GM12892 (cell line): ENCODE data around the gene GYS2. TPM values are rescaled to one million over a fixed set of nuclear protein-coding genes. Genes with fewer than 3 reads are reported as not detected.
"Not testable (repeated sequence)": the region's sequence is repeated elsewhere in the genome, so short reads cannot be mapped to it uniquely, and the experiment has no call there.

Experiments used
- DNase-seq: peaks from one replicate; pipeline ENCODE4 v3.0.0; 2011; ENCODE audit not compliant: insufficient read length
- FAIRE-seq: peaks from 2 replicates; lab custom pipeline; 2011; peaks lifted over from hg19 to GRCh38; lab: Jason Lieb, UNC
- POLR2A ChIP-seq: IDR thresholded peaks from 2 replicates; pipeline ENCODE4 v1.6.1; 2011; ENCODE audit warnings: low read depth, low read length, control low read depth
- POLR2AphosphoS5 ChIP-seq: IDR thresholded peaks from 2 replicates; pipeline ENCODE4 v1.6.1; 2011; ENCODE audit warnings: low read depth, low read length, control low read depth
- TAF1 ChIP-seq: IDR thresholded peaks from 2 replicates; pipeline ENCODE4 v1.6.1; 2011; ENCODE audit warnings: low read depth, mild to moderate bottlenecking, control low read depth, low read length, borderline replicate concordance
- polyA plus RNA-seq: library from polyadenylated mRNA; unstranded; fragments of >200 nt; gene quantifications from one replicate; pipeline ENCODE4 v1.2.1, GENCODE V29; 2012; ENCODE audit warnings: missing spikeins, inconsistent platforms; ENCODE audit not compliant: missing spikeins

The GYS2 gene
- polyA plus RNA-seq, result not detected

DNA sequence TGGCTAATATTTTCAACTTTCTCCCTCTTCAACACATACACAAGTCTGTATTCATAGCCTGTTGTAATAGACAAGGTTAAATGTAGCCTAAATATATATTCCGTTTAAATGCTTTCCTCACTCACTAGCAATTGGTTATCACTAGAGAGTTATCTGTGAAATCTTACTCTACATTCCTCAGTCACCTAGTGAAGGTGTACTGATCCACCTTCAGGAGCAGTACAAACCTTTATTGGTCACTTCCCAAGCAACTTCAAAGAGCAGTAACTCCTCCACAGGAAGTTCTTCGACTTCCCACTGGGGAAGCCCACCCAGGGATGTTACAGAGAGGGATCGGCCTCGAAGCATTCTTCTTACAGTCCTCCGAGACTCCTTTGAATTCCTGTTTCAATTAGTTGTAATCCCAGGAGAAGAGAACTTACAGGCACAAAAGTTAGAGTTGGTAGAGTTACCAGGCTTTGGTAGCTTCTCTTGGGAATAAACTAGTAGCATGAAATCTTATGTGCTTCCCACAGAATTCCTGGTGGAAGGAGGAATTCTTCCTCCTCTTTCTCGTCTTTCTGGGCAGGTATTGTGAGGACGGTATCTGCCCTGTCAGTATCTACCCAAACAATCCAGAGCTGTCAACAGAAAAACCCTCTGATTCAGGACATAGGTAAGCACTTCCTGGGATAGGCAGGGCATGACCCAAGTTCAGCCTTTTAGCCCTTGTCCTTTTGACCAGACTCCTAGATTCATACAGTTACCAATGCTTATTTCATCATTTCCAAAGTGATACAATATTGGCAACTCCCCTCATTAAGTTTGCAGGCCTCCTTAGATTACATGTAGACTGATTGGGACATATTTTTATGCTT, at the start of gene GYS2:
TSS of gene GYS2 (minus strand) at position 603 of the 857 bp plus-strand sequence. CDS start at position 348, 255 bp downstream.
- FAIRE-seq (no peak), DNase-seq (no peak)
- no peak for TF ChIP-seq TAF1
- TF ChIP-seq POLR2A, result no peak
- no peak for TF ChIP-seq POLR2AphosphoS5

- FAIRE-seq (no peak), DNase-seq (no peak)
- TF ChIP-seq POLR2A (no peak), POLR2AphosphoS5 (no peak), TAF1 (no peak)
Observed at GRCh38 chr12:21651821-21652220, 47.2 kb upstream of the GYS2 start.

- FAIRE-seq, result no peak
- TF ChIP-seq POLR2AphosphoS5 (peak; percentile 57), TAF1 (no peak), POLR2A (0 out of 2 replicates have a peak, but pooled peaks have one; percentile 18)
- DNase-seq, result no peak
Observed at GRCh38 chr12:21650997-21651396, 46.4 kb upstream of the GYS2 start.

DNA sequence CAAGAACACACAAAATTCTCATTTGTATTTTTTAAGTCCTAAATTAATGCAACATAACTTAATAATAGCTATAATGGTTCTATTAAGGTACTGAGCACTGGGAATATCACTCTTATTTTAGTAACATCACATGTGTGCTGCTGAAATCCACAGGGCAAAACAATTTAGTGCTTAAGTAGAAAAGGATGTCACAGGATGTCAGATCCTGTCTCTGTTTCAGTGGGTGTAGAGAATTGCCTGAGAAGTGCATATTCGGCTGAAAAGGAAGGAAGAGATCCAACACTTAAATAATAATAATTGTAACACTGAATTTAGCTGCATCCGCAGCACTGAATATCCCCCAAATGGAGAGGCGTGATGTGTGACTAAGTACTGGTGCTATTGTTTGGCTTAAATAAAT, 44.4 kb upstream of the GYS2 start:
- FAIRE-seq (no peak), DNase-seq (no peak)
- no peak for TF ChIP-seq POLR2AphosphoS5
- TF ChIP-seq POLR2A, result no peak
- TF ChIP-seq TAF1, result no peak

DNA sequence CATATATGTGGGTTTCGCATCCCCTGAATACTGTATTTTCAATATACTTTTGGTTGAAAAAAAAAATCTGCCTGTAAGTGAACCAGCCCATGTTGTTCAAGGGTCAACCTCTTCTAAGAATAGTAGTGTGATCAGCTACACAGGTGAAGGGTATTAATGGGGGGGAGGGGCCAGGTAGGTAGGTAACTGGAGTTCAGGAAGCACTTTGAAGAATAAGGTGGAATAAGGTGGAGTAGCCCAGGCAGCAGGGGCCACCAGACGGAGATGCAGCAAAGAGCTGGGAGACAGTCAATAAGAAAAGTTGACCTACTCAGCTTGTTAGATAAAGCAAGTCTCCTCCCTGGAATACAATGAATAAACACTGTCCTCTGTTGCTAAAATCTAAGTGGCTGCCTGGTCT, 43.7 kb upstream of the GYS2 start:
- FAIRE-seq (no peak), DNase-seq (no peak)
- TF ChIP-seq POLR2A, result no peak; the same call in 1 of the 2 replicates
- no peak for TF ChIP-seq TAF1
- no peak for TF ChIP-seq POLR2AphosphoS5

- FAIRE-seq (no peak), DNase-seq (no peak)
- TF ChIP-seq POLR2A (peak; percentile 33; the same call in 1 of the 2 replicates), TAF1 (no peak), POLR2AphosphoS5 (peak; percentile 46; the same call in 1 of the 2 replicates)
Observed at GRCh38 chr12:21647179-21647578, 42.5 kb upstream of the GYS2 start.

GRCh38 chr12:21645041-21645500, 40.4 kb upstream of the GYS2 start:
- DNase-seq, FAIRE-seq: not testable (repeated sequence)

DNA sequence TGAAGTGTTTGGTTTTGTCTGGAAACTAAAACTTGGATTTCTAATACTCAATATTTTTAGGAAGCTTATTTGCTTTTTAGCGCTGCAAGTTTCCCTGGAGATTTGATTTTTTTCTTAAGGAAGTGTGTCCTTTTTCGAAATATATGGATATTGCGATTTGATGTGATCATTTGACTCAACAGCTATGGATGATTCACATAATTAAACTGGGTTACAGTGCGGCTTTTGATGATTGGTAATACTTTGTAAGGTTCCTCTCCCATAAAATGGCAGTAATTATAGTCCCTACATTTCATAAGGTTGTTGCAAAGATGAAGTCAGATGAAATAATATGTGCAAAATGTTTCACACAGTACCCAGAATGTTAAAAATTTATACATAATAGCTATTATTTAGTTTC, 39.9 kb upstream of the GYS2 start:
- FAIRE-seq, result peak; percentile 60
- TF ChIP-seq TAF1 (no peak), POLR2A (no peak), POLR2AphosphoS5 (no peak)
- DNase-seq, result no peak

DNA sequence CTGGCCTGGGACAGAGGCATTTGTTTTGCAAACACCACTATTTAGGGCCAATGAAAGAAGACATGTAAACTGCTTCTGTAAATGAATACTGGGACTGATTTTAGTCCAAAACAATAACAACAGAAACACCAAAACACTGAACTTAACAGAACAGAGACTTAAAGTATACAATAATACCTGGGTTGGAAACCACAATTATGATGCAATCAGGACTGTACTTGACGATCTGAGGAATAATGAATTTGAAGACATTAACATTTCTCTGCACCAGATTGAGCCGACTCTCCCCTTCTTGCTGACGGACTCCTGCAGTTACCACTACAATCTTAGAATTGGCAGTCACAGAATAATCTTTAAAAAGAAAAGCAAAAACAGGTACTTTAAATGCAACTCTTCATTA, 39.1 kb upstream of the GYS2 start:
- no peak for FAIRE-seq

DNA sequence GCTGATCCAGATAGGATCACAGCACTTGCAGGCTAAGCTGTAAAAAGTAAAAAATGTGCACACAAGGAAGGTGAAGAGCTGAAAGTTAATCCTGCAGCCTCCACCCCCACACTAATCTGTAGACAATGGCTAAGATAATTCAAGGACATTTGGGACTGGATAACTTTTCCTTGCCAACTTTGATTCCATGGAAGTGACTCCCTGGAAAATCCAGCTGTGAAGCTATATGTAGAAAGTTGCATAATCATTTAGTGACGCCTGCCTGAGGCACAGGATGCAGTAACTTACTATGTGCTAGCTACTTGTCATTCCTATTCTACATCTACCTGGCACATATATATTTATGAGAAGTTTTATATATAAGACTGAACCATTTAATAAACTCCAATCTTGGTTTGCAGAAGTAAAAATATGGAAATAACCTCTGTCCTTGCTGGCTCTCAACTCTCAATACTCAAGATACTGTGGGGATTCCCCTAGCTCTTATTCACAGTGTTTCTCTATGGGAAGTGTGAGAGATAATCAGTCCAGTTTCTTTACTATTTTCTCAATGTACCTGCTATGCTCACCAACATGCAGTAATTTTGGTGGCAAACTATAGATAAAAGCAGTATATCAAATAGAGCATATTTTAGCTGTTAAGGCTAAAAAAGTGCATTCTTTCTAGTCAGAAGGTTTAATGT, 38.2 kb upstream of the GYS2 start:
- DNase-seq (no peak), FAIRE-seq (no peak)
- no peak for TF ChIP-seq POLR2AphosphoS5
- TF ChIP-seq TAF1, result no peak
- no peak for TF ChIP-seq POLR2A

More for the DNA sequence above, 39.1 kb upstream of the GYS2 start:
- no peak for DNase-seq
- TF ChIP-seq POLR2AphosphoS5 (no peak), POLR2A (no peak), TAF1 (no peak)

DNA sequence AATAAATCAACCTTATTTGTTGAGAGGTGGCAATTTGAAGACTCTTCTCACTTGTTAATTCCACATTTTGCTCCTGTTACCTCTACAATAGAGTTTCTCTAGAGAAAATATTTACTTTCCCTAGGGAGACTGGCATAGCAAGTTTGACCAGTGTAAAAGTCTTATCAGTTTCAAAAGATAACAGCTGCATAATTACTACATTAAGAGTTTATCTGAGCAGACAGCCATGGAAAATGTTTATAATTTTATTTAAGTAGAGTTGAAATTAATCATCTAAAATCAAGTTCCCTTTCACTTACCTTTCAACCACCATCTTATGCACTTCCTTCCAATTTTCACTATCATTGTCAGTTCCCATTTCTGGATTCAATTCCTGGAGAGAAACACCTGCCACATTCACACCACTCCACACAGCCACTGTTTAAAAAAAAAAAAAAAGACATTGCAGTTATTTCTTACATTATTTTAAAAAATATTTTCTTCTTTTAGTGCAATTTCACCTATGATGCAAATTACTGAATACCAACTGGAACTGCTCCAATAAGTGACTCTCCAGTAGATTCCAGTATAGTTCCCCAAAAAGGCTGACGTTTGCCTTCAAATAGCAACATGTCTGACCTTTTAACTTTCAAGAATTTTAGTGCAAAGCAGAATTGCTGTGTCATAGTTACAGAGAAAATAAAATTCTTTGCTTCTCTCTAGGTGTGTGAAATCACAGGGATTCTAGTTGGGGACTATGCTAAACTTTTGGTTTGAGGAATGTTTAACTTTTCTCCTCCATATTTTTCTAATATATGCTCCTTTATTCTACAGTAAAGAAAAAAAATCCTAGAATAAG, 33.6 kb upstream of the GYS2 start:
- FAIRE-seq (no peak), DNase-seq (no peak)
- TF ChIP-seq POLR2A (no peak), TAF1 (no peak), POLR2AphosphoS5 (no peak)
